ENCODE results near the gene PGAP1. TPM values are rescaled to one million over a fixed set of nuclear protein-coding genes. Genes with fewer than 3 reads are reported as not detected.

PGAP1 gene
- total RNA-seq, 1 donor, result 11.7 TPM

- TF ChIP-seq, protein P1, sequence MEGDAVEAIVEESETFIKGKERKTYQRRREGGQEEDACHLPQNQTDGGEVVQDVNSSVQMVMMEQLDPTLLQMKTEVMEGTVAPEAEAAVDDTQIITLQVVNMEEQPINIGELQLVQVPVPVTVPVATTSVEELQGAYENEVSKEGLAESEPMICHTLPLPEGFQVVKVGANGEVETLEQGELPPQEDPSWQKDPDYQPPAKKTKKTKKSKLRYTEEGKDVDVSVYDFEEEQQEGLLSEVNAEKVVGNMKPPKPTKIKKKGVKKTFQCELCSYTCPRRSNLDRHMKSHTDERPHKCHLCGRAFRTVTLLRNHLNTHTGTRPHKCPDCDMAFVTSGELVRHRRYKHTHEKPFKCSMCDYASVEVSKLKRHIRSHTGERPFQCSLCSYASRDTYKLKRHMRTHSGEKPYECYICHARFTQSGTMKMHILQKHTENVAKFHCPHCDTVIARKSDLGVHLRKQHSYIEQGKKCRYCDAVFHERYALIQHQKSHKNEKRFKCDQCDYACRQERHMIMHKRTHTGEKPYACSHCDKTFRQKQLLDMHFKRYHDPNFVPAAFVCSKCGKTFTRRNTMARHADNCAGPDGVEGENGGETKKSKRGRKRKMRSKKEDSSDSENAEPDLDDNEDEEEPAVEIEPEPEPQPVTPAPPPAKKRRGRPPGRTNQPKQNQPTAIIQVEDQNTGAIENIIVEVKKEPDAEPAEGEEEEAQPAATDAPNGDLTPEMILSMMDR (IDR thresholded peaks at IDR 0.05; ENCODE audit: insufficient read depth, low read depth, low read length), result no peak
- DNase-seq (ENCODE audit: low read depth), result peak; percentile 51
- peak overlapping the region; percentile 44 for H3K4me3 ChIP-seq (ENCODE audit: low read depth, low read length)
Measured at GRCh38 chr2:196967116-196967515, 40.6 kb upstream of the PGAP1 start.

DNA sequence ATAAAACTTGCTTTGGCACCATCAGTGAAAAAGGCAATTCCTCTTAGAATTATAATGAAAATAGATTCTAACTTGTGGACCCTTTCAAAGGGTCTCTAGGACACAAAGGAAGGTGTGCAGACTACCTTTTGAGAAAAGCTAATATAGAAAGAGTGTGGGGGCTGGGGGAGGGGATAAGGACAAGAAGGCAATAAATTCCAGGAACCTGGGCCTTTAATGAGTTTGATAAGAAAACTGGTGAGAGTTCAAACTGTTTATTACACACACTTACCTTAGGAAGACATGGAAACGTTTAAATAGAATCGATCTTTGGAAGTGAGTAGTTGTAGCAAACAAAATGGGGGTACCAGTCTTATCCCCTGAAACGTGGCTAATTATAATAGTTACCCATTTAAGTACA is 39.6 kb upstream of the PGAP1 start:
- H3K4me3 ChIP-seq (ENCODE audit: low read depth, low read length), result no peak overlapping the region
- TF ChIP-seq, protein P1 (IDR thresholded peaks at IDR 0.05; ENCODE audit: insufficient read depth, low read depth, low read length), result no peak
- DNase-seq (ENCODE audit: low read depth), result no peak

DNA sequence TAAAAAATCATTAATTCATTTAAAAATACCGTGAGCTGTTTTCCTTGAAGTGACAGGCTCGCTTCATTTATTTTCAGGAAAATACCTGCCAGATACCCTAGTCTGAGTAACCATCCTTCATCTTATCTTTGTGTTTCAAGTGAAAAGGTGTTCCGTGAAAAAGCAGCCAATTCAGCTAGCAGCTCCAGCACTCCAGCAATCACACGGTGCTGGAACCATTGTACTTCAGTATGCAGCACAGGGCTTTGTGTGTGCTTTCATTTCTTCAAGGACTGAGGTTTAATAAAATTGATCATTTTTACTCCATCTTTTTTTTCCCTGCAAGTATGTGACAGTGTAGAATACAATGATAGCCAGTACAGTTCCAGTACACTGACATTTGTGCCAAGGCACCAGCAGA is 39.1 kb upstream of the PGAP1 start:
- no peak for DNase-seq (ENCODE audit: low read depth)
- no peak overlapping the region for H3K4me3 ChIP-seq (ENCODE audit: low read depth, low read length)
- TF ChIP-seq, protein P1 (IDR thresholded peaks at IDR 0.05; ENCODE audit: insufficient read depth, low read depth, low read length), result no peak

DNA sequence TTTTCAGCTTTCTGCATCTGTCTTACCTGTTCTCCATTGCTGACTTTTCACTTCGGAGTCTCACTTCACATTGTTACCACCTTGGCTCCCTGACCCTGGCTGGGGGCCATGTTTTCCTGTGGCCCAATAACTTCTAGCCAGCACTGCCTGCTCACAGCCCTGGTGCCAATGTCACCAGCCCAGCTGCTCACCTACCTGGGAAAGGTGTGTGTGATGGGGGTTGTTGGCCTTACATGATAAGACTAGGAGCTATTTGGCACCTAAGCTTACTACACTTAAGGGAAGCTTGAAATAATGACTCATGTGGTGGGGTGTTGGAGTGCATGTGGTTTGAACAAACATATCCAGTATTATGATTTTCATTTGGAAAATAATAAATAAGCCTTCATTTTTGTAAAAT is 37.5 kb upstream of the PGAP1 start:
- TF ChIP-seq, protein P1 (IDR thresholded peaks at IDR 0.05; ENCODE audit: insufficient read depth, low read depth, low read length), result no peak
- no peak for DNase-seq (ENCODE audit: low read depth)
- H3K4me3 ChIP-seq (ENCODE audit: low read depth, low read length), result no peak overlapping the region

GRCh38 chr2:196963043-196963442 is 36.5 kb upstream of the PGAP1 start:
- TF ChIP-seq, protein P1 (IDR thresholded peaks at IDR 0.05; ENCODE audit: insufficient read depth, low read depth, low read length), result no peak
- DNase-seq (ENCODE audit: low read depth), result no peak
- no peak overlapping the region for H3K4me3 ChIP-seq (ENCODE audit: low read depth, low read length)

DNA sequence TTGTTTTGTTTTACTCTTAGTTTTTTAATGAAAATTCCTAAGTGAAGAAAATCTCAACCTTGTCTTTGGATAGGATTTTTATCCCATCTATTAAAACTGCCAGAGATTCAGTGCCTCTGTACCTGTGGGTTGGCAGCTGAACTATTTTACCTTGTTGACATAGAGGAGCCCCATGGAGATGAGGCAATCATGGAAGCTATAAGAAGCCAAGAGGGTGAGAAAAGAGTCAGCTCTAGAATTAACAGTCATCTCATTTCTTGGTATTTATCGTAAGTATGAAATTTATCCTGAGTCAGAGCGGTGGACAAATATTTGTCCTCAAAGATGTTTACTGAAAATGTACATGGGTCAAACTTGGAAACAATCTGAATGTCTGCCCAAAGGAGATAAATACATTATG is 35.8 kb upstream of the PGAP1 start:
- TF ChIP-seq, protein P1 (IDR thresholded peaks at IDR 0.05; ENCODE audit: insufficient read depth, low read depth, low read length), result no peak
- no peak overlapping the region for H3K4me3 ChIP-seq (ENCODE audit: low read depth, low read length)
- no peak for DNase-seq (ENCODE audit: low read depth)

GRCh38 chr2:196961889-196962288 is 35.4 kb upstream of the PGAP1 start:
- DNase-seq (ENCODE audit: low read depth), result no peak
- TF ChIP-seq, protein P1 (IDR thresholded peaks at IDR 0.05; ENCODE audit: insufficient read depth, low read depth, low read length), result no peak
- no peak overlapping the region for H3K4me3 ChIP-seq (ENCODE audit: low read depth, low read length)

Data from fibroblast of villous mesenchyme (primary cell).